ENCODE results near the gene VANGL1. TPM values are rescaled to one million over a fixed set of nuclear protein-coding genes. Genes with fewer than 3 reads are reported as not detected.

Gene VANGL1
- total RNA-seq, 1 experiment from 2014 or later, result 13.6 TPM

GRCh38 chr1:115647919-115648650 is 6.3 kb downstream of the VANGL1 start:
- H3K9ac ChIP-seq (ENCODE audit: extremely low read depth, insufficient read length, low read length), result no peak overlapping the region
- H4K20me1 ChIP-seq (ENCODE audit: control insufficient read depth, insufficient read depth, insufficient read length), result no peaks in the 10 kb centered on the region
- Mint-ChIP-seq H3K36me3 (ENCODE audit: insufficient read depth in 1 of 3, low read depth in 3 of 3) (peaks cover 3 to 15% (median 13%) of the 10 kb centered on the region in 3 experiments; a peak in 6 of 7 replicates), H3K4me1 (peaks cover 7 to 21% of the 10 kb centered on the region in 2 experiments), H3K27me3 (ENCODE audit: low read depth) (no peaks in the 10 kb centered on the region), H3K4me3 (no peak overlapping the region), H3K27ac (no peak overlapping the region), H3K9me3 (no peaks in the 10 kb centered on the region)
- no peak overlapping the region for H3K4ac ChIP-seq (ENCODE audit: low read depth, low read length)
- peaks cover under 1% of the 10 kb centered on the region for H3K23me2 ChIP-seq (ENCODE audit: insufficient read length, low read depth, low read length, poor library complexity, severe bottlenecking)
- H2AFZ ChIP-seq (ENCODE audit: low read length), result no peak overlapping the region
- no peak for TF ChIP-seq CTCF (conservative IDR thresholded peaks at IDR 0.05)
- H3K4me1 ChIP-seq (ENCODE audit: insufficient read depth, low read length), result peaks cover 19% of the 10 kb centered on the region; the same call in 1 of the 2 replicates
- no peak overlapping the region for H4K8ac ChIP-seq (replicated peaks; ENCODE audit: insufficient read length, low read depth, low read length)
- H3K23ac ChIP-seq (ENCODE audit: insufficient read length, low read depth, low read length), result no peak overlapping the region
- no peak for DNase-seq
- H3K27me3 ChIP-seq (ENCODE audit: insufficient read depth, low read length), result no peaks in the 10 kb centered on the region; the same call in 1 of the 2 replicates
- no peaks in the 10 kb centered on the region for H3K9me3 ChIP-seq (ENCODE audit: control insufficient read depth, low read depth, low read length)
- peaks cover 4% of the 10 kb centered on the region; the same call in 1 of the 2 replicates for H3K79me2 ChIP-seq (ENCODE audit: insufficient read depth, low read length)
- no peak overlapping the region for H3K18ac ChIP-seq (ENCODE audit: insufficient read length, low read depth, low read length)
- peaks cover 5% of the 10 kb centered on the region for H3K79me1 ChIP-seq (ENCODE audit: insufficient read depth, low read depth, low read length, poor library complexity, severe bottlenecking)
- no peak overlapping the region for H3K56ac ChIP-seq (ENCODE audit: insufficient read length, low read depth, low read length)
- no peak overlapping the region for H2BK20ac ChIP-seq (ENCODE audit: low read depth, low read length, poor library complexity, severe bottlenecking)
- H3K4me2 ChIP-seq (ENCODE audit: insufficient read depth, insufficient read length, low read length), result no peak overlapping the region
- no peak overlapping the region for H2BK5ac ChIP-seq (ENCODE audit: insufficient read length, low read length)
- H4K91ac ChIP-seq (ENCODE audit: insufficient read length, low read depth, low read length), result no peak overlapping the region
- no peak overlapping the region for H2AK5ac ChIP-seq (ENCODE audit: insufficient read length, low read length)
- H3K27ac ChIP-seq (ENCODE audit: insufficient read length, low read depth, low read length), result no peak overlapping the region
- H3T11ph ChIP-seq (ENCODE audit: low read length), result no peak overlapping the region
- H4K5ac ChIP-seq (ENCODE audit: insufficient read length, low read depth, low read length), result no peak overlapping the region
- no peak overlapping the region for H3K14ac ChIP-seq (ENCODE audit: insufficient read depth, low read length)
- WGBS (ENCODE audit: extremely low coverage, insufficient read length, low lambda C conversion rate), result no CpG with 5 or more reads among the region's 3 CpGs
- no peak overlapping the region for H2BK12ac ChIP-seq (ENCODE audit: insufficient read length, low read depth, low read length)
- no peak overlapping the region for H2BK15ac ChIP-seq (ENCODE audit: low read depth, low read length)
- H2BK120ac ChIP-seq (ENCODE audit: low read depth, low read length, poor library complexity, severe bottlenecking), result no peak overlapping the region

All from H9 (cell line).